Activated naive CD4-positive, alpha-beta T cell (primary cell): ENCODE data around the gene CACNG4.
"Not testable (repeated sequence)": the region's sequence is repeated elsewhere in the genome, so short reads cannot be mapped to it uniquely, and the experiment has no call there.

Experiments used
- DNase-seq, 4 experiments: peaks; one replicate each; lab custom pipeline; 2025; lab: John Stamatoyannopoulos, UW

Gene CACNG4

DNA sequence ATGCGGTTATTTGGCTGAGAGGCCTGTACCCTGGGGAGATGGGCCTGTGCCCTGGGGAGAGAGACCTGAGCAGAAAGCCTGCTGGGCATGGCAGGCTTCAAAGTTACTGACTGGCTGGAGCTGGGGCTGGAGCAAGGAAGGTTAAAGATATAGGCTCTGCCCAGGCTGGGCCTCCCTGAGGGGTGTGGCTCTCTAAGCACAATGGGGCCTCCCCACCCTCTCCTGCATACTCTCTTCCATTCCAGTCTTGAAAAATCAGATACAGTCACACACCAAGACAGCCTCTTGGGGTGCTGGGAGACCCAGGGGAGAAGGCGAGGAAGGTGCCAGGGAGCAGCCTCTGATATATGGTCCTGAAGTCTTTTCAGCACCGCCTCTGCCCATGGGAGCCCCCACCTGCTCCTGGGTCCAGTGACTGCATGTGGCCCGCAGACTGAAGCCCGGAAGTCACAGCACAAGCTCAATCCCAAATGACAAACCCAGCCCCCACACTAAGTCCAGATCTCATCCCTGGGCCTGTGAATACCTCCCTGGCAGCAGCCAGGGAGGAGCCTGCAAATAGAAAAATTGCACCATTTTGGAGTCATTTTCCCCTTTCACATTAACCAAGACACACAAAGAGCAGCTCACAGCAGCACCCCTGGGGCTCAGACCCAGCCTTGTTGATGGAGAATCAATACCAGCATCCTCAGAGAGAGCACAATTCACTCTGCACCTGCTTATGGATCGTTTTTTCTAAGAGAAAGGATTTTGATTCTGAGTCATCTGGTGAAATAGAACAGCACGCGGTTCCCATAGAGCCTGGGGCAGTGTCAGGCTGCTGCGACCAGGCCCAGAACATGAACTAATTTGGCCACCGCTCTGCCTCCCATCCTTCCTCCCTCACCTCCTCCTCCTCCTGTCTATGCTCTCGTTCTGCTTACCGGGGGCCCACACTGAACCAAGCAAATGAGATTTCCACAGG is 54.2 kb downstream of the CACNG4 start:
- no peak for DNase-seq

DNA sequence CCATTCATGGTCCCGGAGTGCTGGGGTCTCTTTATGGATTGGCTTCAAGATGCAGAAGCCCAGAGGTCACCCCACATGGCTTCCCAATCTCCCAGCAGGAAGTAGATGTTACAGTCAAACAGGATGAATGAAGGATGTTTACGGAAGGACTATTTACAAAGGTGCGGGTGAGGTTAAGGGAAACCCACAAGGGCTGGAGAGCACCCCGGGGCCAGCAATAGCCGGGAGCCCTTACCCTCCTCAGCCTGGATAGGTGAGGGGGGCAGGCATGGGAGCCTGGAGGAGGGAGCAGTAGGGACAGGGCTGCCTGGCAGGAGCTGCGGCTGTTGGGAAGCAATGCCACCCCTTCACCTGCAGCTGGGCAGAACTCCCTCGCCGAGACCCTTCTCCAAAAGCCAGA is 55.3 kb downstream of the CACNG4 start:
- DNase-seq: no peak

DNA sequence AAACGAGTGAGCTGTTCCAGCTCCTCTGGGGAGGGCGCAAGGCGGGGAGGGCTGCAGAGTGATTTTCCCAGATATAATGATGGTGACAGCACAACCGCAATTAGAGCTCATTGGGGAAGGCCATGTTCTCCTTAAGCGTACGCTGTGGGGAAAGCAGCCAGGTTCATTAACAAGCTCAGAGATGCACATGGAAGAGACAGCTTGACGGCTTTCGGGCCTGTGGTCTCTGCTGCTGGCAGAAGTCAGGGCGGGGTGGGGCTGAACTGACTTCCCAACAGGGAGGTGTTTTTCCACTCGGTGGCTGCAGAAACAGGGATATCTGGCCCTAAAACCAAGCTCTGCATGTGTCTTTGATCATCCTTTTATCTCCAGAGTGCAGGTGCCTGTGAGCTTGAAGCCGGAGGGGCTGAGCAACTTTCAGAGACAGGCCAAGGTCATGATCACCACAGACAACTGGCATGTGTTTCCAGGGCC is 55.8 kb downstream of the CACNG4 start:
- no peak for DNase-seq

GRCh38 chr17:67021196-67021595 is 56.7 kb downstream of the CACNG4 start:
- DNase-seq: no peak

DNA sequence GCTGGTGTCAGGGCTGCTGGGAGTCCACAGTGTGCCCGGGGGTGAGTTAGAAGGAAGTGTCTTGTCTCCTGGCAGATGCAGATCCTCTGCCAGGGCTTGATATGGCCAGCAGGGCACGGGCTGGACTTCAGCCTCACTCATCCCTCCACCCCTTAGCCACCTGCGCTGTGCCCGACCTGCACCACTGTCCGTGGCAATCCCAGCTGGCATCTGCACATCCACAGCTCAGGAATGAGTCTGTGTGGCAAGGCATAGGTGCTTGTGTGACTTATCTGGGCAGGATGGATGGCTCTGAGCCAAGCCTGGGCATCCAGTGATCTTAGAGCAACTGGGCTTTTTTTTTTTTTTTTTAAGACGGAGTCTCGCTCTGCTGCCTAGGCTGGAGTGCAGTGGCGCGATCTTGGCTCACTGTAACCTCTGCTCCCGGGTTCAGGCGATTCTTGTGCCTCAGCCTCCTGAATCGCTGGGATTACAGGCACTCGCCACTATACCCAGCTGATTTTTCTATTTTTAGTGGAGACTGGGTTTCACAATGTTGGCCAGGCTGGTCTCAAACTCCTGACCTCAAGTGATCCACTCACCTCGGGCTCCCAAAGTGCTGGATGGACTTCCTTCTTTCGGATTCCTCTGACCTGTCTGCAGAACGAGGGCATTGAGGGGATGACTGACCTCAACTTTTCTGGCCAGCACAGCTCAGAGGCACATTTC is 57.4 kb downstream of the CACNG4 start:
- no peak for DNase-seq

- DNase-seq: no peak
Observed at GRCh38 chr17:67022451-67022810, 57.9 kb downstream of the CACNG4 start.

DNA sequence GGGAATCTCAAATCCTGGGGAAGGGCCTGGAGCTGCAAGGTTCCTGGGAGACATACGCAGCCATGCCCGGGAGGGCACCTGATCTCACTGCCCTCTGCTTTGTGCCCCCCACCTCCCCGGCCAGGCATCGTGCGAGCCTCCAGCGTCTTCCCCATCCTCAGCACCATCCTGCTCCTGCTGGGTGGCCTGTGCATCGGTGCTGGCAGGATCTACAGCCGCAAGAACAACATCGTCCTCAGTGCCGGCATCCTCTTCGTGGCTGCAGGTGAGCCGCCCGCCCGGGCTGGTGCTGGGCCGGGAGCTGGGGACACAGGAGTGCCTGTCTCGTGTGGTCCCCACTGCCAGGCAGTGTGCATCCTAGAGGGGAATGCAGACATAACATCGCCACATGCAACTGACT is 60.2 kb downstream of the CACNG4 start:
- no peak for DNase-seq

DNA sequence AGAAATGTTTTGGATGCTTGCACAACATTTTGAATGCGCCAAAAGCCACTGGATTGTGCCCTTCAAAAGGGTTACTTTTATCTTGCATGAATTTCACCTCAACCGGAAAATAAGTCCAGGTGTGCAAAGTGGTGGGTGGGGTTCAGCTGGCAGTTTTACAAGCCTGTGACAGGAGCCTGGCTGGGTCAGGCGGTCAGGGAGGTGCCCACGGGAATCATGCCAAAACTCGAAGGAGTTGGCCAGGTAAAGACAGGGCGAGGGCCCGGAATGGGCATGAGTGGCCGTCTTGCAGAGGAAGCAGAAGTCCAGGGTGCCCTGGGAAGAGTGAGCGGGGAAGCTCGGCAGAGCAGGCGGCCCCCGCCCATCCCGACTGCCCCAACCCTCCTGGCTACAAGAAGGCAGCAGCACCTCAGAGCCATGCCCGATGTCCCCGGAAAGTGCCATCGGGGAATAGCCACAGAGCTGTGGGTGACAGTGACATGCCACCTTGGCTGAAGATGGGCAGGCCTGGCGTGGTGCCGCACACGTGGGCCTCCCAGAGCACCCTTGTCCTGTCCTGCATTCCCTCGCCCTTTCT is 60.8 kb downstream of the CACNG4 start:
- DNase-seq: no peak

- DNase-seq: no peak
Observed at GRCh38 chr17:67026341-67026740, 61.8 kb downstream of the CACNG4 start.

DNA sequence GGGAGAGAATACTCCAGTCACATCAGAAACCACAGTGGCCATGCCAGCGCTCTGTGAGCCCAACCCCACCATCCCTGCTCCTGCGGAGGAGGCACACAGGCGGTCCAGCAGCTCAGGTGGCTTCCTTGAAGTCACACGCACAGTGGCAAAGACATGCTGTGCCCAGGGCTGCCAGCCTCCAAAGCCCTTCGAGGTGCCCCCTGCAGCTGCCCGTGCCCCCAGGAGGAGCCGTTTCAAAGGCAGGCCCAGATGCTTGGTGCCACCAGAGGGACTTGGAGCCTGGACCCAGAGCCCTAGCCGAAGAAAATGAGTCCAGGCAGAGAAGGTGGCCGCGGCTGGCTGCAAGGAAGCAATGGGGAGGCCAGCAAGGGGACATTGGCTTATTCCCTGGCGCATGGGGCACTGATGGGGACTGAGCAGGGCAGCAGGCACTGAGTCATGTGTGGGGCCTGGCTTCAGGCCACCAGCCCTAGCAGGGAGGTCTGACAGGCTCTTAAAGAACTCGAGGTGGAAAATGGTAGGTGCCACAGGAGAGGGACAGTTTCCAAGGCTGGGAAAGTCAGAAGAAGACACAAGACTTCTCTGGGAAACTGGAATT is 62.6 kb downstream of the CACNG4 start:
- no peak for DNase-seq

- DNase-seq: no peak
Observed at GRCh38 chr17:67030641-67031040, 66.1 kb downstream of the CACNG4 start.

- DNase-seq: no peak
Observed at GRCh38 chr17:67032382-67032781, 67.9 kb downstream of the CACNG4 start.

DNA sequence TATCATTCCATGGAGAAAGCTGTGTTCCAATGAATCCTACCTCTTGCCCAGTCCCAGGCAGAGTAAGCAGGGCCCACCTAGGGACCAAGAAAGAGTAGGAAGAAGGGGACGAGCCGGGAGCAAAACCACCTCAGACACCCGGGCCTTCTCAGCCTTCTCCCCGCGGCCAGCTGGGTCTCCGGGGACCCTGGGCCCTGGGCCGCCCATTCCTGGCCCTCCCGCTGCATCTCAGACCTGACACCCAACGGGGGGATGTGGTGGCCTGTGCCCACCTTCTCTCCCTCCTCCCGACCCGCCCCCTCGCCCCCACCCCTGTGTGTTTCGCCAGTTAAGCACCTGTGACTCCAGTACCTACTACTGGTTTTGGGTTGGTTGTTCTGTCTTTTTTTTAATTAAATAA is 68.5 kb downstream of the CACNG4 start:
- no peak for DNase-seq

- no peak for DNase-seq
Observed at GRCh38 chr17:67033613-67034012, 69.1 kb downstream of the CACNG4 start.

DNA sequence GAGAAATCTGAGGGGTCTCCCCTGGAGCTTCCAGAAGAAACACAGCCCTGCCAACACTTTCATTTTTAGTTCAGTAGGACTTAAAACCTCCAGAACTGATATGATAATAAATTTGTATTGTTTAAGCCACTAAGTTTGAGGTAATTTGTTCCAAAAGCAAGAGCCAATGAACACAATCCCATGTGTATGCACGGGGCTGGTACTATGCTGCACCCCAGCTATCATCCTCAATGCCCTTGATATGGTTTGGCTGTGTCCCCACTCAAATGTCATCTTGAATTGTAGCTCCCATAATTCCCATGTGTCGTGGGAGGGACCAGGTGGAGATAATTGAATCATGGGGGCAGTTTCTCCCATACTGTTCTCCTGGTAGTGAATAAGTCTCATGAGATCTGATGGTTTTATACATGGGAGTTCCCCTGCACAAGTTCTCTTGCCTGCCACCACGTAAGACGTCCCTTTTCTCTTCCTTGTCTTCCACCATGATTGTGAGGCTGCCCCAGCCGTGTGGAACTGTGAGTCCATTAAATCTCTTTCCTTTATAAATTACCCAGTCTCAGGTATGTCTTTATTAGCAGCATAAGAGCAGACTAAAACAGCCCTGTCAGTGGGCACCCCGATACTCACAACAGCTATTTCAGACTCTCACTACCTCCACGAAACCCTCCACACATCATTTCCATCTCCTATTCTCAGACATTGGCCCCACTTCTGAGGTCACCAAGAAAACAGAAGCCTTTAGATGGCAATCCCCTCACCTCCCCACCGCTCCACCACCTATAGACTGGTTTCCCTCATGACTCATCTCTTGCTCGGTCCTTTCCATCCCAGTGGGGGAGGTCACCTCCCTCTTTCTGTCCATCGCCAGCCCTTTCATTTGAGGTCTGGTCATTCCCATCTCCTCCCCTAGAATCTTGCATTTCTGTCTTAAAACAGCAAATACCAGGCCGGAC is 70.9 kb downstream of the CACNG4 start:
- no peak for DNase-seq

GRCh38 chr17:67038861-67039365 is 74.4 kb downstream of the CACNG4 start:
- no peak for DNase-seq

DNA sequence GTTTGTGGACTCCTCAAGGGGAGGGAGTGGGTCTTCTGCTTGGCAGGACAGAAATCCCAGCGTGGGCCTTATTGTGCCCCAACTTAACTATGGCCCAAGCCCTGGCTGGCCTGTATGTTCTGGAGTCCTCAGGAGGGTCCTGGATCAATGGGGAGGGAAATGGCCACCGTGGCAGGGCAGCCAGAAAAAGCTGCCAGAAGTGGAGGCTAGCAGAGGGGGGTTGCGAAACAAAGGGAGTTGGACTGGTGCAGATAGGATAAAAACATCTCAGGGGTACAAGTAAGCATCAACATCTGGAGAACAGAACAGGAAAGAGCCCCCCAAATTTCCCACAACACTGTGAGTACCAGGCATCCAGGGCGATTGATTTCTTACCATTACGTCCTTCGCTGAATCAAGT is 76.1 kb downstream of the CACNG4 start:
- DNase-seq: no peak

GRCh38 chr17:67041119-67041518 is 76.6 kb downstream of the CACNG4 start:
- not testable (repeated sequence) for DNase-seq

DNA sequence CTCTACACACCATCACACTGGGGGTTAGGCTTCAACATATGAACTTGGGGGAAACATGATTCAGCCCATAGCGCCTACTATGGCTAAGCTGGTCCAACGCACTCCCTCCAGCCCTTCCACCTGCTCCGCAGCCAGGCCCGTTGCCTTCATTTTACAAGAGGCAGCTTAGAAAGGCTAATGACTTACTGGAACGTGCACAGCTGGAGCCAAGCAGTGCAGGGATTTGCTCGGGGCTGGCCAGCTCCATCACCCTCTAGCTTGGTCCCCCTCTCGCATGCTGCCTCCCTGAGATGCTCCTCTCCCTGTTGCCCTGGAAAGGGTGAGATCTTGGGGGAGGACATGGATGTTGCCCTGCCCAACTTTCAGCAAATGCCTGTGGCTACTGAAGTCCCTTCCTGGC is 77.0 kb downstream of the CACNG4 start:
- no peak for DNase-seq

DNA sequence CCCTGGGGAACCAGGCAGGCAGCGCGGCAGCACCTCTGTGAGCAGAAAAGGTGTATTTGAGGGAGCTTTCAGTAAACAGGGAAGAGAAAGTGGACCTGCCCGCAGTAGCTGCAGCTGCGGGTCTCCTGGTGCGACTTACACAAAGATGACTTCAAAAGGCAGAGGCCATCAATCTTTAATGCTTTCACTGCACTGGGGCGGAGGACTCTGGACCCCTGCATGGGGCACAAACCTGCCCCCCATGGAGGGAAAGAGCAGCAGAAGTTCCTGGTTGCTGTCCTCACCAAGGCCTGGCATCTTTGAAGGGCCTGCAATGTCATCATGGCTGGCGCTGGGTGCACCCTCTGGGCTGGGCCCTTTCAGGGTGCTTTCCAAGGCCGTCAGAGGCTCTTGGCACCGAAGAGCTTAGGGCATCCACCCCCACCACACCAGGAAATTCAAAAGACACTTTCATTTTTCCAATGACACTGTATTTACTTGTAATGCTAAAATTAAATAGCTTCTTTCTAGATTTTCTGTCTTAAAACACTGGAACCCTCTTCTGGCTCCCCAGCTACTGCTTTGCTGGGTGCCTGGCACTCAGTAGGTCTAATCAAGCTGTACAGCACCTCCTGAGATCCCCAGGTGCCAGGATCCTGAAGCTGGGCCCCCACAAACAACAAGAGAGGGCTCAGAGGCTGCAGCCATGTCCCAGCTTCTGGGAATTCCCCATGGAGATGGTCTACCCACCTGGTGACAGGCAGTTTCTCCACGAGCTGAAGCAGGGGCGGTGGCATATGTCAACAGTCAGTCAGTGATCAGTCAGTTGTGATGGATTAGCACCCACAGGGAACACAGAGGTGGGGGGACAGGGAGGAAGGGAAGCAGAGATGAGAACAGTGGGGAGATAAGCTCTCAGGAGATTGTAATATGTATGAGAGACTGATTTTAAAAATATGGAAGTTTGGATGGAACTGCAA is 77.7 kb downstream of the CACNG4 start:
- DNase-seq: no peak
